A549 (cell line): Measurements from ENCODE around the gene ENTPD2. TPM values are rescaled to one million over a fixed set of nuclear protein-coding genes. Genes with fewer than 3 reads are reported as not detected.

Source experiments
- ATAC-seq, 2 experiments: fragments of 200-7000 bp in 1 of 2; fragments of >200 bp in 1 of 2; cut with Nextera tagmentation in 1 of 2; cut with Tn5 transposase in 1 of 2; 3 replicates each; pipeline versions ENCODE4 v1.8.0 to v1.9.1; 2018 to 2020; ENCODE audit warnings: mild to moderate bottlenecking in 1 of 2, moderate library complexity in 1 of 2
- CTCF ChIA-PET: fragments of 300-600 bp; sonication (Branson Sonifier 250); formaldehyde crosslinking; extraction: SDS; loops from one replicate; lab custom pipeline; 2021; ENCODE audit warnings: antibody characterized with exemption, inconsistent platforms; lab: Yijun Ruan, JAX
- POLR2A ChIA-PET: fragments of 350-600 bp; formaldehyde crosslinking; extraction: SDS; loops from one replicate; lab custom pipeline; 2021; ENCODE audit warnings: antibody characterized with exemption, inconsistent platforms; lab: Yijun Ruan, JAX
- DNase-seq, 2 experiments: peaks; one replicate each; pipeline versions ENCODE4 v3.0.0 to v3.0.0-alpha.2; 2011 to 2016; ENCODE audit warnings: low read depth in 1 of 2, low spot score in 1 of 2
- FAIRE-seq: peaks from 2 replicates; lab custom pipeline; 2011; peaks lifted over from hg19 to GRCh38; lab: Jason Lieb, UNC
- H3K27ac ChIP-seq, 2 experiments: fragments of >200 bp; sonication (Bioruptor Twin); formaldehyde crosslinking; 3 replicates each; pipeline ENCODE4 v1.5.1; 2016 to 2017
- H3K4me1 ChIP-seq: fragments of >200 bp; sonication (Bioruptor Twin); formaldehyde crosslinking; 3 replicates; pipeline ENCODE4 v1.6.1; 2016
- H3K4me2 ChIP-seq: fragments of >200 bp; sonication (Bioruptor Twin); formaldehyde crosslinking; 3 replicates; pipeline ENCODE4 v1.6.1; 2016
- H3K4me3 ChIP-seq: fragments of >200 bp; sonication (Bioruptor Twin); formaldehyde crosslinking; 3 replicates; pipeline ENCODE4 v1.5.1; 2016
- H3K9me3 ChIP-seq: fragments of >200 bp; sonication (Bioruptor Twin); formaldehyde crosslinking; 3 replicates; pipeline ENCODE4 v1.6.1; 2016
- BCL3 ChIP-seq: fragments of >200 bp; sonication (Bioruptor Twin); formaldehyde crosslinking; IDR thresholded peaks from 3 replicates; pipeline ENCODE4 v1.6.1; 2016
- BHLHE40 ChIP-seq: IDR thresholded peaks from 2 replicates; pipeline ENCODE4 v1.6.1; 2012; ENCODE audit warnings: low read depth, low read length, inconsistent platforms
- CBX8 ChIP-seq: fragments of 200-600 bp; sonication (generic); IDR thresholded peaks from 2 replicates; pipeline ENCODE4 v1.6.1; 2016
- CEBPB ChIP-seq, 2 experiments: fragments of >200 bp in 1 of 2; sonication (Bioruptor Twin) in 1 of 2; formaldehyde crosslinking in 1 of 2; IDR thresholded peaks; 2 replicates each; pipeline ENCODE4 v1.6.1; 2012 to 2016
- CTCF ChIP-seq: fragments of >200 bp; sonication (Bioruptor Twin); formaldehyde crosslinking; IDR thresholded peaks from 3 replicates; pipeline ENCODE4 v1.5.1; 2016
- EHF ChIP-seq: fragments of 250-450 bp; sonication (Bioruptor Pico); IDR thresholded peaks from 2 replicates; pipeline ENCODE4 v1.5.0; 2020; ENCODE audit warnings: mild to moderate bottlenecking
- HES2 ChIP-seq: fragments of >200 bp; sonication (Bioruptor Twin); formaldehyde crosslinking; IDR thresholded peaks from 2 replicates; pipeline ENCODE4 v1.6.1; 2016
- HEYL ChIP-seq: fragments of 250-450 bp; sonication (Bioruptor Pico); IDR thresholded peaks from 2 replicates; pipeline ENCODE4 v1.8.0; 2021; ENCODE audit warnings: mild to moderate bottlenecking, moderate library complexity
- HMGXB4 ChIP-seq: fragments of 250-450 bp; sonication (Bioruptor Pico); IDR thresholded peaks from 2 replicates; pipeline ENCODE4 v1.5.0; 2021; ENCODE audit warnings: mild to moderate bottlenecking, moderate library complexity, borderline replicate concordance
- HOXB13 ChIP-seq: fragments of 250-450 bp; sonication (Bioruptor Pico); IDR thresholded peaks from 2 replicates; pipeline ENCODE4 v1.5.0; 2020; ENCODE audit warnings: low read depth, mild to moderate bottlenecking, moderate library complexity
- JUN ChIP-seq, 2 experiments: fragments of >200 bp; sonication (Bioruptor Twin); formaldehyde crosslinking; IDR thresholded peaks; 2 replicates in 1 of 2; 3 replicates in 1 of 2; pipeline ENCODE4 v1.6.1; 2016 to 2017
- JUNB ChIP-seq: fragments of >200 bp; sonication (Bioruptor Twin); formaldehyde crosslinking; IDR thresholded peaks from 2 replicates; pipeline ENCODE4 v1.6.1; 2016
- MAX ChIP-seq: IDR thresholded peaks from 2 replicates; pipeline ENCODE4 v1.6.1; 2012
- MAZ ChIP-seq: fragments of 150-350 bp; IDR thresholded peaks from 2 replicates; pipeline ENCODE4 v1.6.1; 2014; ENCODE audit warnings: antibody characterized with exemption, low read depth, low read length, borderline replicate concordance
- NR3C1 ChIP-seq: fragments of >200 bp; sonication (Bioruptor Twin); formaldehyde crosslinking; IDR thresholded peaks from 3 replicates; pipeline ENCODE4 v1.6.1; 2017
- PHF8 ChIP-seq: fragments of 200-600 bp; sonication (generic); IDR thresholded peaks from 2 replicates; pipeline ENCODE4 v1.6.1; 2016; ENCODE audit warnings: low read depth, mild to moderate bottlenecking, antibody characterized with exemption, moderate library complexity, borderline replicate concordance
- POLR2AphosphoS2 ChIP-seq: conservative IDR thresholded peaks from 2 replicates; pipeline ENCODE4 v1.6.1; 2012; ENCODE audit warnings: low read length, improper control_type of control experiment, inconsistent platforms
- RAD21 ChIP-seq, 2 experiments: fragments of >200 bp in 1 of 2; sonication (Bioruptor Twin) in 1 of 2; formaldehyde crosslinking in 1 of 2; IDR thresholded peaks in 1 of 2; conservative IDR thresholded peaks in 1 of 2; 2 replicates in 1 of 2; 3 replicates in 1 of 2; pipeline ENCODE4 v1.6.1; 2012 to 2018; ENCODE audit warnings: inconsistent platforms in 1 of 2
- TFCP2L1 ChIP-seq: fragments of 250-450 bp; sonication (Bioruptor Pico); IDR thresholded peaks from 2 replicates; pipeline ENCODE4 v1.5.0; 2021; ENCODE audit warnings: mild to moderate bottlenecking
- TP53 ChIP-seq: fragments of 250-450 bp; sonication (Bioruptor Pico); IDR thresholded peaks from 2 replicates; pipeline ENCODE4 v1.5.0; 2021; ENCODE audit warnings: mild to moderate bottlenecking, moderate library complexity
- ZFP36 ChIP-seq: fragments of 450-650 bp; IDR thresholded peaks from 2 replicates; pipeline ENCODE4 v1.6.1; 2014; ENCODE audit warnings: borderline replicate concordance; ENCODE audit not compliant: partially characterized antibody
- ZNF302 ChIP-seq: fragments of 250-450 bp; sonication (Bioruptor Pico); IDR thresholded peaks from 2 replicates; pipeline ENCODE4 v1.9.0; 2021; ENCODE audit warnings: inconsistent platforms, mild to moderate bottlenecking, moderate library complexity
- WGBS: methylation state at CpG from one replicate; pipeline ENCODE4 v1.1.6; 2017; ENCODE audit errors: missing lambda C conversion rate; 5-methylcytosine and 5-hydroxymethylcytosine counted together
- polyA plus RNA-seq, 4 experiments: library from polyadenylated mRNA; depleted of rRNA in 3 of 4; stranded (reverse); fragments of >200 nt; fragmentation: RNase III in 1 of 4; extraction: RNeasy Plus Mini Kit Qiagen cat#74134 plus additional on column Dnase treatment in 1 of 4; gene quantifications; 2 replicates in 3 of 4; 3 replicates in 1 of 4; pipeline ENCODE4 v1.2.3, GENCODE V29; 2011 to 2017

Gene ENTPD2
- polyA plus RNA-seq, 2 of the 4 experiments (the other 2 are of a cell fraction), result 0.75 to 1.2 TPM

GRCh38 chr9:137037483-137037882, 16.4 kb downstream of the ENTPD2 start:
- no peak for ATAC-seq
- no peak overlapping the region for H3K27ac ChIP-seq
- POLR2A ChIA-PET, result no interaction called here
- TF ChIP-seq BHLHE40 (no peak), CBX8 (no peak), ZFP36 (no peak), ZNF302 (CRISPR knock-in tag) (no peak), CEBPB (IDR thresholded peaks at IDR 0.05) (no peak), BCL3 (no peak), EHF (no peak), MAX (no peak), PHF8 (no peak), JUN (IDR thresholded peaks at IDR 0.05) (no peak), NR3C1 (no peak), JUNB (no peak), CTCF (no peak), HOXB13 (no peak), MAZ (no peak), HMGXB4 (no peak)
- TF ChIP-seq, all 56 proteins: peak for 0
- CTCF ChIA-PET, result interaction anchor here (0.6 to 20.4 kb wide), 12 partner anchors 9 to 250 kb away, joined by 3 to 282 read pairs (median 4); partner anchors contain the start of genes ABCA2, AJM1, C8G and FBXW5
- 85% methylated on average over 10 of the region's 10 CpGs for WGBS
- FAIRE-seq, result no peak
- Histone ChIP-seq H3K9me3 (no peaks in the 10 kb centered on the region), H3K4me1 (peaks cover 15% of the 10 kb centered on the region), H3K4me2 (no peak overlapping the region), H3K4me3 (no peak overlapping the region)
- no peak for DNase-seq

GRCh38 chr9:137037035-137037434, 16.8 kb downstream of the ENTPD2 start:
- POLR2A ChIA-PET, result no interaction called here
- H3K4me1 ChIP-seq, result peaks cover 15% of the 10 kb centered on the region
- WGBS, result 89% methylated on average over 10 of the region's 13 CpGs
- no peak overlapping the region for H3K27ac ChIP-seq
- H3K4me2 ChIP-seq, result no peak overlapping the region
- CTCF ChIA-PET, result interaction anchor here (0.6 to 20.4 kb wide), 11 partner anchors 10 to 231 kb away, joined by 3 to 282 read pairs (median 25); partner anchors contain the start of genes ABCA2, AJM1, C8G and FBXW5
- H3K4me3 ChIP-seq, result no peak overlapping the region
- no peaks in the 10 kb centered on the region for H3K9me3 ChIP-seq
- TF ChIP-seq POLR2AphosphoS2 (no peak), RAD21 (conservative IDR thresholded peaks at IDR 0.05 in 1 of 2, IDR thresholded peaks at IDR 0.05 in 1 of 2) (no peak), HEYL (no peak), TFCP2L1 (CRISPR knock-in tag) (no peak), TP53 (no peak), HES2 (no peak)
- TF ChIP-seq, all 56 proteins: peak for 0
- no peak for DNase-seq
- FAIRE-seq, result no peak
- no peak for ATAC-seq
